ENCODE results near the gene ZSWIM6.

The ZSWIM6 gene

GRCh38 chr5:61468483-61468865 is 136.4 kb downstream of the ZSWIM6 start:
- no peaks in the 10 kb centered on the region for H3K4me1 ChIP-seq (ENCODE audit: control extremely low read depth in 1 of 4, control insufficient read depth in 4 of 4, insufficient read depth in 4 of 4, low read length in 3 of 4)
- no peaks in the 10 kb centered on the region for H3K27me3 ChIP-seq (replicated peaks in 2 of 5; ENCODE audit: control insufficient read depth in 4 of 5, insufficient read depth in 5 of 5, low read length in 4 of 5)
- H3K4me3 ChIP-seq (ENCODE audit: control insufficient read depth in 1 of 7, extremely low read depth in 1 of 7, insufficient read depth in 4 of 7, low read depth in 2 of 7, low read length in 6 of 7) = no peak overlapping the region
- no peak overlapping the region for H3K27ac ChIP-seq (ENCODE audit: insufficient read depth in 1 of 2, low read depth in 1 of 2, low read length in 2 of 2, poor library complexity in 1 of 2, severe bottlenecking in 2 of 2)
- ChIA-PET POLR2A (no interaction called here), CTCF (interaction anchor here (0.7 to 1.1 kb wide), 3 partner anchors 15 to 33 kb away, joined by 3 to 5 read pairs (median 4); no protein-coding TSS in a partner anchor)
- H3K36me3 ChIP-seq (ENCODE audit: control insufficient read depth in 4 of 4, insufficient read depth in 4 of 4, low read length in 3 of 4) = peaks cover 0 to 2% (median 0%) of the 10 kb centered on the region in 4 experiments
- no CpG with 5 or more reads among the region's 2 CpGs for WGBS (ENCODE audit: insufficient coverage)
- DNase-seq = no peak
- H3K9me3 ChIP-seq (ENCODE audit: control extremely low read depth in 1 of 5, control insufficient read depth in 4 of 5, insufficient read depth in 2 of 5, low read depth in 1 of 5, low read length in 4 of 5) = peaks cover 0 to 6% (median 4%) of the 10 kb centered on the region in 5 experiments

GRCh38 chr5:61471352-61471751 is 139.3 kb downstream of the ZSWIM6 start:
- ChIA-PET POLR2A (no interaction called here), CTCF (interaction anchor here (1.1 kb wide), 1 partner anchor 10 kb away, joined by 3 read pairs; no protein-coding TSS in a partner anchor)
- Histone ChIP-seq H3K4me1 (ENCODE audit: control extremely low read depth in 1 of 4, control insufficient read depth in 4 of 4, insufficient read depth in 4 of 4, low read length in 3 of 4) (no peaks in the 10 kb centered on the region), H3K4me3 (ENCODE audit: control insufficient read depth in 1 of 7, extremely low read depth in 1 of 7, insufficient read depth in 4 of 7, low read depth in 2 of 7, low read length in 6 of 7) (no peak overlapping the region), H3K27ac (ENCODE audit: insufficient read depth in 1 of 2, low read depth in 1 of 2, low read length in 2 of 2, poor library complexity in 1 of 2, severe bottlenecking in 2 of 2) (no peak overlapping the region), H3K9me3 (ENCODE audit: control extremely low read depth in 1 of 5, control insufficient read depth in 4 of 5, insufficient read depth in 2 of 5, low read depth in 1 of 5, low read length in 4 of 5) (peaks cover 0 to 6% (median 4%) of the 10 kb centered on the region in 5 experiments), H3K36me3 (ENCODE audit: control insufficient read depth in 4 of 4, insufficient read depth in 4 of 4, low read length in 3 of 4) (peaks cover 0 to 6% (median 3%) of the 10 kb centered on the region in 4 experiments), H3K27me3 (replicated peaks in 2 of 5; ENCODE audit: control insufficient read depth in 4 of 5, insufficient read depth in 5 of 5, low read length in 4 of 5) (no peaks in the 10 kb centered on the region)
- 83% methylated on average over 1 of the region's 1 CpG for WGBS (ENCODE audit: insufficient coverage)
- no peak for DNase-seq

GRCh38 chr5:61472172-61472958 is 140.3 kb downstream of the ZSWIM6 start:
- CTCF ChIA-PET = no interaction called here
- H3K27ac ChIP-seq (ENCODE audit: insufficient read depth in 1 of 2, low read depth in 1 of 2, low read length in 2 of 2, poor library complexity in 1 of 2, severe bottlenecking in 2 of 2) = no peak overlapping the region
- H3K36me3 ChIP-seq (ENCODE audit: control insufficient read depth in 4 of 4, insufficient read depth in 4 of 4, low read length in 3 of 4) = peaks cover 0 to 8% (median 6%) of the 10 kb centered on the region in 4 experiments
- peaks cover 0 to 6% (median 4%) of the 10 kb centered on the region in 5 experiments for H3K9me3 ChIP-seq (ENCODE audit: control extremely low read depth in 1 of 5, control insufficient read depth in 4 of 5, insufficient read depth in 2 of 5, low read depth in 1 of 5, low read length in 4 of 5)
- no peak for DNase-seq
- H3K4me3 ChIP-seq (ENCODE audit: control insufficient read depth in 1 of 7, extremely low read depth in 1 of 7, insufficient read depth in 4 of 7, low read depth in 2 of 7, low read length in 6 of 7) = no peak overlapping the region
- POLR2A ChIA-PET = no interaction called here
- no peaks in the 10 kb centered on the region for H3K4me1 ChIP-seq (ENCODE audit: control extremely low read depth in 1 of 4, control insufficient read depth in 4 of 4, insufficient read depth in 4 of 4, low read length in 3 of 4)
- 100% methylated on average over 5 of the region's 7 CpGs for WGBS (ENCODE audit: insufficient coverage)
- H3K27me3 ChIP-seq (replicated peaks in 2 of 5; ENCODE audit: control insufficient read depth in 4 of 5, insufficient read depth in 5 of 5, low read length in 4 of 5) = no peaks in the 10 kb centered on the region

- Histone ChIP-seq H3K9me3 (ENCODE audit: control extremely low read depth in 1 of 5, control insufficient read depth in 4 of 5, insufficient read depth in 2 of 5, low read depth in 1 of 5, low read length in 4 of 5) (peaks cover 0 to 6% (median 4%) of the 10 kb centered on the region in 5 experiments), H3K27ac (ENCODE audit: insufficient read depth in 1 of 2, low read depth in 1 of 2, low read length in 2 of 2, poor library complexity in 1 of 2, severe bottlenecking in 2 of 2) (no peak overlapping the region), H3K4me1 (ENCODE audit: control extremely low read depth in 1 of 4, control insufficient read depth in 4 of 4, insufficient read depth in 4 of 4, low read length in 3 of 4) (no peaks in the 10 kb centered on the region), H3K36me3 (ENCODE audit: control insufficient read depth in 4 of 4, insufficient read depth in 4 of 4, low read length in 3 of 4) (peaks cover 0 to 8% (median 7%) of the 10 kb centered on the region in 4 experiments), H3K27me3 (replicated peaks in 2 of 5; ENCODE audit: control insufficient read depth in 4 of 5, insufficient read depth in 5 of 5, low read length in 4 of 5) (no peaks in the 10 kb centered on the region), H3K4me3 (ENCODE audit: control insufficient read depth in 1 of 7, extremely low read depth in 1 of 7, insufficient read depth in 4 of 7, low read depth in 2 of 7, low read length in 6 of 7) (no peak overlapping the region)
- ChIA-PET POLR2A (interaction anchor here (1.0 kb wide), 1 partner anchor 16 kb away, joined by 4 read pairs; no protein-coding TSS in a partner anchor), CTCF (no interaction called here)
- WGBS (ENCODE audit: insufficient coverage) = 100% methylated on average over 2 of the region's 4 CpGs
- DNase-seq = no peak
Observed at GRCh38 chr5:61474746-61475145, 142.7 kb downstream of the ZSWIM6 start.

GRCh38 chr5:61477788-61478187 is 145.7 kb downstream of the ZSWIM6 start:
- H3K27me3 ChIP-seq (replicated peaks in 2 of 5; ENCODE audit: control insufficient read depth in 4 of 5, insufficient read depth in 5 of 5, low read length in 4 of 5) = no peaks in the 10 kb centered on the region
- no peak overlapping the region for H3K4me3 ChIP-seq (ENCODE audit: control insufficient read depth in 1 of 7, extremely low read depth in 1 of 7, insufficient read depth in 4 of 7, low read depth in 2 of 7, low read length in 6 of 7)
- H3K27ac ChIP-seq (ENCODE audit: insufficient read depth in 1 of 2, low read depth in 1 of 2, low read length in 2 of 2, poor library complexity in 1 of 2, severe bottlenecking in 2 of 2) = no peak overlapping the region
- DNase-seq = no peak
- peaks cover 0 to 10% (median 7%) of the 10 kb centered on the region in 4 experiments for H3K36me3 ChIP-seq (ENCODE audit: control insufficient read depth in 4 of 4, insufficient read depth in 4 of 4, low read length in 3 of 4)
- no peaks in the 10 kb centered on the region for H3K4me1 ChIP-seq (ENCODE audit: control extremely low read depth in 1 of 4, control insufficient read depth in 4 of 4, insufficient read depth in 4 of 4, low read length in 3 of 4)
- ChIA-PET POLR2A (no interaction called here), CTCF (no interaction called here)
- 100% methylated on average over 1 of the region's 2 CpGs for WGBS (ENCODE audit: insufficient coverage)
- no peaks in the 10 kb centered on the region for H3K9me3 ChIP-seq (ENCODE audit: control extremely low read depth in 1 of 5, control insufficient read depth in 4 of 5, insufficient read depth in 2 of 5, low read depth in 1 of 5, low read length in 4 of 5)

GRCh38 chr5:61479850-61480614 is 148.0 kb downstream of the ZSWIM6 start:
- POLR2A ChIA-PET = no interaction called here
- CTCF ChIA-PET = no interaction called here
- 100% methylated on average over 1 of the region's 4 CpGs for WGBS (ENCODE audit: insufficient coverage)
- H3K4me1 ChIP-seq (ENCODE audit: control extremely low read depth in 1 of 4, control insufficient read depth in 4 of 4, insufficient read depth in 4 of 4, low read length in 3 of 4) = no peaks in the 10 kb centered on the region
- H3K27ac ChIP-seq (ENCODE audit: insufficient read depth in 1 of 2, low read depth in 1 of 2, low read length in 2 of 2, poor library complexity in 1 of 2, severe bottlenecking in 2 of 2) = no peak overlapping the region
- DNase-seq = no peak
- H3K4me3 ChIP-seq (ENCODE audit: control insufficient read depth in 1 of 7, extremely low read depth in 1 of 7, insufficient read depth in 4 of 7, low read depth in 2 of 7, low read length in 6 of 7) = no peak overlapping the region
- peaks cover 0 to 2% (median 0%) of the 10 kb centered on the region in 5 experiments for H3K9me3 ChIP-seq (ENCODE audit: control extremely low read depth in 1 of 5, control insufficient read depth in 4 of 5, insufficient read depth in 2 of 5, low read depth in 1 of 5, low read length in 4 of 5)
- peaks cover 0 to 10% (median 6%) of the 10 kb centered on the region in 4 experiments for H3K36me3 ChIP-seq (ENCODE audit: control insufficient read depth in 4 of 4, insufficient read depth in 4 of 4, low read length in 3 of 4)
- H3K27me3 ChIP-seq (replicated peaks in 2 of 5; ENCODE audit: control insufficient read depth in 4 of 5, insufficient read depth in 5 of 5, low read length in 4 of 5) = no peaks in the 10 kb centered on the region

GRCh38 chr5:61482980-61483379 is 150.9 kb downstream of the ZSWIM6 start:
- POLR2A ChIA-PET = no interaction called here
- Histone ChIP-seq H3K4me3 (ENCODE audit: control insufficient read depth in 1 of 7, extremely low read depth in 1 of 7, insufficient read depth in 4 of 7, low read depth in 2 of 7, low read length in 6 of 7) (no peak overlapping the region), H3K27me3 (replicated peaks in 2 of 5; ENCODE audit: control insufficient read depth in 4 of 5, insufficient read depth in 5 of 5, low read length in 4 of 5) (no peaks in the 10 kb centered on the region), H3K9me3 (ENCODE audit: control extremely low read depth in 1 of 5, control insufficient read depth in 4 of 5, insufficient read depth in 2 of 5, low read depth in 1 of 5, low read length in 4 of 5) (peaks cover 0 to 18% (median 0%) of the 10 kb centered on the region in 5 experiments), H3K36me3 (ENCODE audit: control insufficient read depth in 4 of 4, insufficient read depth in 4 of 4, low read length in 3 of 4) (peaks cover 0 to 15% (median 7%) of the 10 kb centered on the region in 4 experiments), H3K4me1 (ENCODE audit: control extremely low read depth in 1 of 4, control insufficient read depth in 4 of 4, insufficient read depth in 4 of 4, low read length in 3 of 4) (no peaks in the 10 kb centered on the region), H3K27ac (ENCODE audit: insufficient read depth in 1 of 2, low read depth in 1 of 2, low read length in 2 of 2, poor library complexity in 1 of 2, severe bottlenecking in 2 of 2) (no peak overlapping the region)
- no CpG with 5 or more reads among the region's 3 CpGs for WGBS (ENCODE audit: insufficient coverage)
- no peak for DNase-seq
- CTCF ChIA-PET = no interaction called here

All from common myeloid progenitor, CD34-positive (primary cell).